GM23338 (cell line): Measurements from ENCODE around the gene CACNA1C. TPM values are rescaled to one million over a fixed set of nuclear protein-coding genes. Genes with fewer than 3 reads are reported as not detected.

Source experiments
- ATAC-seq: fragments of 200-7000 bp; cut with Tn5 transposase; 3 replicates; pipeline ENCODE4 v1.9.1; 2020
- DNase-seq: peaks from one replicate; pipeline ENCODE4 v3.0.0-alpha.2; 2015; ENCODE audit warnings: low spot score
- H2AFZ ChIP-seq: fragments of 200-600 bp; sonication (generic); 2 replicates; pipeline ENCODE4 v1.8.0; 2016; ENCODE audit warnings: antibody characterized with exemption, mild to moderate bottlenecking, moderate library complexity
- H3F3A ChIP-seq: fragments of 200-600 bp; sonication (generic); replicated peaks from 2 replicates; pipeline ENCODE4 v1.8.0; 2017; ENCODE audit warnings: antibody characterized with exemption, mixed run types, low read depth
- H3K27ac ChIP-seq: fragments of 200-600 bp; sonication (generic); 2 replicates; pipeline ENCODE4 v1.6.1; 2016; ENCODE audit warnings: low read depth
- H3K27me3 ChIP-seq: fragments of 200-600 bp; sonication (generic); 2 replicates; pipeline ENCODE4 v1.8.0; 2016; ENCODE audit warnings: mild to moderate bottlenecking, mixed run types, moderate library complexity; ENCODE audit not compliant: insufficient read depth
- H3K36me3 ChIP-seq: fragments of 200-600 bp; sonication (generic); 2 replicates; pipeline ENCODE4 v1.8.0; 2016; ENCODE audit warnings: mild to moderate bottlenecking; ENCODE audit not compliant: insufficient read depth
- H3K4me1 ChIP-seq: fragments of 200-600 bp; sonication (generic); 2 replicates; pipeline ENCODE4 v1.8.0; 2016; ENCODE audit warnings: mild to moderate bottlenecking, moderate library complexity; ENCODE audit not compliant: insufficient read depth
- H3K4me2 ChIP-seq: fragments of 200-600 bp; sonication (generic); 2 replicates; pipeline ENCODE4 v1.7.1; 2017; ENCODE audit warnings: mixed run types
- H3K4me3 ChIP-seq: fragments of 200-600 bp; sonication (generic); 2 replicates; pipeline ENCODE4 v1.6.1; 2016; ENCODE audit warnings: mixed run types
- H3K79me2 ChIP-seq: fragments of 200-600 bp; sonication (generic); replicated peaks from 2 replicates; pipeline ENCODE4 v1.8.0; 2017; ENCODE audit warnings: mild to moderate bottlenecking; ENCODE audit not compliant: insufficient read depth
- H3K9me2 ChIP-seq: fragments of 200-600 bp; sonication (generic); 2 replicates; pipeline ENCODE4 v1.8.0; 2017; ENCODE audit not compliant: insufficient read depth
- H4K20me1 ChIP-seq: fragments of 200-600 bp; sonication (generic); replicated peaks from 2 replicates; pipeline ENCODE4 v1.8.0; 2017; ENCODE audit warnings: mild to moderate bottlenecking; ENCODE audit not compliant: insufficient read depth
- H3K27ac Mint-ChIP-seq: 2 replicates; pipeline ENCODE4 v1.8.0; 2020; ENCODE audit warnings: inconsistent platforms, mild to moderate bottlenecking, moderate library complexity, mixed read lengths
- H3K27me3 Mint-ChIP-seq: 3 replicates; pipeline ENCODE4 v1.8.0; 2022; ENCODE audit warnings: low read depth, mild to moderate bottlenecking, moderate library complexity, mixed read lengths, inconsistent platforms; ENCODE audit not compliant: insufficient read depth, poor library complexity
- H3K36me3 Mint-ChIP-seq: 3 replicates; pipeline ENCODE4 v1.8.0; 2021; ENCODE audit warnings: low read depth, mild to moderate bottlenecking, inconsistent platforms, moderate library complexity, mixed read lengths
- H3K4me1 Mint-ChIP-seq: 3 replicates; pipeline ENCODE4 v1.8.0; 2020; ENCODE audit warnings: mild to moderate bottlenecking, inconsistent platforms, mixed read lengths
- H3K4me3 Mint-ChIP-seq: 3 replicates; pipeline ENCODE4 v1.8.0; 2021; ENCODE audit warnings: moderate library complexity, mild to moderate bottlenecking, inconsistent platforms, mixed read lengths
- H3K9me3 Mint-ChIP-seq: 3 replicates; pipeline ENCODE4 v1.8.0; 2020; ENCODE audit warnings: moderate library complexity, mild to moderate bottlenecking, inconsistent platforms, mixed read lengths
- CREB1 ChIP-seq: fragments of 250-450 bp; sonication (Bioruptor Pico); IDR thresholded peaks from 2 replicates; pipeline ENCODE4 v1.5.0; 2020; ENCODE audit warnings: low read depth, mild to moderate bottlenecking, moderate library complexity
- NANOG ChIP-seq: IDR thresholded peaks from 2 replicates; pipeline ENCODE4 v1.6.1; 2016; ENCODE audit warnings: antibody characterized with exemption, borderline replicate concordance
- POLR2AphosphoS5 ChIP-seq: IDR thresholded peaks from 2 replicates; pipeline ENCODE4 v1.6.1; 2016; ENCODE audit warnings: antibody characterized with exemption, low read depth
- STAT1 ChIP-seq: IDR thresholded peaks from one replicate; pipeline ENCODE4 v1.6.1; 2016; ENCODE audit warnings: antibody characterized with exemption; ENCODE audit not compliant: unreplicated experiment
- ZNF114 ChIP-seq: fragments of 250-450 bp; sonication (Bioruptor Pico); IDR thresholded peaks from 2 replicates; pipeline ENCODE4 v1.5.0; 2020; ENCODE audit warnings: mild to moderate bottlenecking, moderate library complexity
- ZNF331 ChIP-seq: fragments of 250-450 bp; sonication (Bioruptor Pico); IDR thresholded peaks from 2 replicates; pipeline ENCODE4 v1.5.0; 2020; ENCODE audit warnings: low read depth, mild to moderate bottlenecking, moderate library complexity
- polyA plus RNA-seq: library from polyadenylated mRNA; unstranded; fragments of >200 nt; fragmentation: Nextera tagmentation; extraction: Ambion mirVana; gene quantifications from 2 replicates; pipeline ENCODE4 v1.2.1, GENCODE V29; 2016
- total RNA-seq: library from RNA; depleted of rRNA; stranded (reverse); fragments of >200 nt; shearing (Covaris generic); gene quantifications from 2 replicates; pipeline ENCODE4 v1.2.3, GENCODE V29; 2014
- TF ChIP-seq, protein P1 (sequence below), 2 experiments: fragments of 200-600 bp in 1 of 2; sonication (generic) in 1 of 2; conservative IDR thresholded peaks; 2 replicates each; pipeline versions ENCODE4 v1.5.1 to v1.6.1; 2016 to 2017; ENCODE audit warnings: antibody characterized with exemption in 2 of 2, low read depth in 2 of 2, mild to moderate bottlenecking in 2 of 2, moderate library complexity in 1 of 2
- TF ChIP-seq, protein P2 (sequence below): IDR thresholded peaks from 2 replicates; pipeline ENCODE4 v1.6.1; 2016; ENCODE audit warnings: antibody characterized with exemption
- TF ChIP-seq, protein P3 (sequence below): IDR thresholded peaks from one replicate; pipeline ENCODE4 v1.6.1; 2018; ENCODE audit warnings: antibody characterized with exemption; ENCODE audit not compliant: unreplicated experiment
- TF ChIP-seq, protein P4 (sequence below): fragments of 250-450 bp; sonication (Bioruptor Pico); IDR thresholded peaks from 2 replicates; pipeline ENCODE4 v1.5.0; 2020; ENCODE audit warnings: mild to moderate bottlenecking, moderate library complexity

Gene CACNA1C
- total and polyA plus RNA-seq, 2 experiments from 2014 or later: 0.78 to 2.1 TPM

DNA sequence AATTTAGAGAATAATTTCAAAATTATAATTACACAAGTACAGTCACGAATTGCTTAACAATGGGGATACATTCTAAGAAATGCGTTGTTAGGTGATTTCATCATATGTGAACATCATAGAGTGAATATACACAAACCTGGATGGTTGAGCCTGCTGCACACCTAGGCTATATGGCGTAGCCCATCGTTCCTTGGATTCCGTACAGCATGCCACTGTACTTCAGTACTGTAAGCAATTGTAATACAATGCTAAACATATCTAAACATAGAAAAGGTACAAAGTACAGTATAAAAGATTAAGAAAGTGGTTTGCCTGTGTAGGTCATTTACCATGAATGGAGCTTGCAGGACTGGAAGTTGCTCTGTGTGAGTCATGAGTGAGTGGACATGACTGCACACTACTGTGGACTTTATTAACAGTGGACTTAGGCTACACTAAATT lies 286.2 kb downstream of the CACNA1C start (continued):
- TF ChIP-seq, protein P1, sequence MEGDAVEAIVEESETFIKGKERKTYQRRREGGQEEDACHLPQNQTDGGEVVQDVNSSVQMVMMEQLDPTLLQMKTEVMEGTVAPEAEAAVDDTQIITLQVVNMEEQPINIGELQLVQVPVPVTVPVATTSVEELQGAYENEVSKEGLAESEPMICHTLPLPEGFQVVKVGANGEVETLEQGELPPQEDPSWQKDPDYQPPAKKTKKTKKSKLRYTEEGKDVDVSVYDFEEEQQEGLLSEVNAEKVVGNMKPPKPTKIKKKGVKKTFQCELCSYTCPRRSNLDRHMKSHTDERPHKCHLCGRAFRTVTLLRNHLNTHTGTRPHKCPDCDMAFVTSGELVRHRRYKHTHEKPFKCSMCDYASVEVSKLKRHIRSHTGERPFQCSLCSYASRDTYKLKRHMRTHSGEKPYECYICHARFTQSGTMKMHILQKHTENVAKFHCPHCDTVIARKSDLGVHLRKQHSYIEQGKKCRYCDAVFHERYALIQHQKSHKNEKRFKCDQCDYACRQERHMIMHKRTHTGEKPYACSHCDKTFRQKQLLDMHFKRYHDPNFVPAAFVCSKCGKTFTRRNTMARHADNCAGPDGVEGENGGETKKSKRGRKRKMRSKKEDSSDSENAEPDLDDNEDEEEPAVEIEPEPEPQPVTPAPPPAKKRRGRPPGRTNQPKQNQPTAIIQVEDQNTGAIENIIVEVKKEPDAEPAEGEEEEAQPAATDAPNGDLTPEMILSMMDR (conservative IDR thresholded peaks at IDR 0.05; ENCODE audit: low read depth in 2 of 2): no peak
- TF ChIP-seq STAT1 (no peak), CREB1 (CRISPR knock-in tag) (no peak), ZNF114 (CRISPR knock-in tag) (no peak), NANOG (no peak), POLR2AphosphoS5 (no peak), ZNF331 (no peak)
- TF ChIP-seq, protein P2, sequence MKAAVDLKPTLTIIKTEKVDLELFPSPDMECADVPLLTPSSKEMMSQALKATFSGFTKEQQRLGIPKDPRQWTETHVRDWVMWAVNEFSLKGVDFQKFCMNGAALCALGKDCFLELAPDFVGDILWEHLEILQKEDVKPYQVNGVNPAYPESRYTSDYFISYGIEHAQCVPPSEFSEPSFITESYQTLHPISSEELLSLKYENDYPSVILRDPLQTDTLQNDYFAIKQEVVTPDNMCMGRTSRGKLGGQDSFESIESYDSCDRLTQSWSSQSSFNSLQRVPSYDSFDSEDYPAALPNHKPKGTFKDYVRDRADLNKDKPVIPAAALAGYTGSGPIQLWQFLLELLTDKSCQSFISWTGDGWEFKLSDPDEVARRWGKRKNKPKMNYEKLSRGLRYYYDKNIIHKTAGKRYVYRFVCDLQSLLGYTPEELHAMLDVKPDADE: no peak
- TF ChIP-seq, protein P3, sequence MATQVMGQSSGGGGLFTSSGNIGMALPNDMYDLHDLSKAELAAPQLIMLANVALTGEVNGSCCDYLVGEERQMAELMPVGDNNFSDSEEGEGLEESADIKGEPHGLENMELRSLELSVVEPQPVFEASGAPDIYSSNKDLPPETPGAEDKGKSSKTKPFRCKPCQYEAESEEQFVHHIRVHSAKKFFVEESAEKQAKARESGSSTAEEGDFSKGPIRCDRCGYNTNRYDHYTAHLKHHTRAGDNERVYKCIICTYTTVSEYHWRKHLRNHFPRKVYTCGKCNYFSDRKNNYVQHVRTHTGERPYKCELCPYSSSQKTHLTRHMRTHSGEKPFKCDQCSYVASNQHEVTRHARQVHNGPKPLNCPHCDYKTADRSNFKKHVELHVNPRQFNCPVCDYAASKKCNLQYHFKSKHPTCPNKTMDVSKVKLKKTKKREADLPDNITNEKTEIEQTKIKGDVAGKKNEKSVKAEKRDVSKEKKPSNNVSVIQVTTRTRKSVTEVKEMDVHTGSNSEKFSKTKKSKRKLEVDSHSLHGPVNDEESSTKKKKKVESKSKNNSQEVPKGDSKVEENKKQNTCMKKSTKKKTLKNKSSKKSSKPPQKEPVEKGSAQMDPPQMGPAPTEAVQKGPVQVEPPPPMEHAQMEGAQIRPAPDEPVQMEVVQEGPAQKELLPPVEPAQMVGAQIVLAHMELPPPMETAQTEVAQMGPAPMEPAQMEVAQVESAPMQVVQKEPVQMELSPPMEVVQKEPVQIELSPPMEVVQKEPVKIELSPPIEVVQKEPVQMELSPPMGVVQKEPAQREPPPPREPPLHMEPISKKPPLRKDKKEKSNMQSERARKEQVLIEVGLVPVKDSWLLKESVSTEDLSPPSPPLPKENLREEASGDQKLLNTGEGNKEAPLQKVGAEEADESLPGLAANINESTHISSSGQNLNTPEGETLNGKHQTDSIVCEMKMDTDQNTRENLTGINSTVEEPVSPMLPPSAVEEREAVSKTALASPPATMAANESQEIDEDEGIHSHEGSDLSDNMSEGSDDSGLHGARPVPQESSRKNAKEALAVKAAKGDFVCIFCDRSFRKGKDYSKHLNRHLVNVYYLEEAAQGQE: no peak

DNA sequence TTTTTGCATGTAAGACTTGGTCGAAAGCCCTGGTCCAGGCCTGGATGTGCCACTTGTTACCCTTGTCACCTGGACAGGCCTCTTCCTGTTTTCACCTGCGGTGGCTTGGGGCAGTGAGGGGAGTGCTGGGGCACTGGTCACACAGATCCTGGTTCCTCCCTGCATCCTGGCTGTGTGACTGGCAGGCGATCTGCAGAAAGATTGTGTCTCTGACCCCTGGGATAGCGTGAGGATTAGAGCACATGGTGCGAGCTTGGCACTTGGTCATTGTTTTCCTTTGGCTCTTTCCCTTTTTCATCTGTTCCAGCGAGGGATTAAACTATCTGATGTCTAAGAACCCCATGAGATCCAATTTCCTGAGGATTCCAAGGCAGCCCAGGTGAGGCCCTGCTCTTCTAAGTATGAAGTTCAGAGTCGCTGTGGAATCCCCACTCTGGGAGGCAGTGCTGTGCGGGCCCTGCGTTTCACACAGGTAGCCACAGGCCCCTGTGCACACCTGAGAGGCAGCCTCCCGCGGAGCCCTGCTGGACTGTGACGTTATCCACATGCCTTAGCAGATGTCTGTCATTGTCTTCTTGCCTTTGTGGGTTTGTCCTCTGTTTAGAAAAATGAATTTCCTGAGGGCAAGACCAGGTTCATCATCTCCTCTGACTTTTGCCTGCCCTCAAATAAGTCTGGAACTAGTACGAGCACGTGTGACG lies 288.4 kb downstream of the CACNA1C start:
- H3K27me3 ChIP-seq: no peaks in the 10 kb centered on the region
- H3F3A ChIP-seq: no peaks in the 10 kb centered on the region
- H3K36me3 Mint-ChIP-seq: no peaks in the 10 kb centered on the region
- no peak overlapping the region for H3K4me2 ChIP-seq
- no peak overlapping the region for H3K27ac ChIP-seq
- no peaks in the 10 kb centered on the region for H3K79me2 ChIP-seq
- no peaks in the 10 kb centered on the region for H3K36me3 ChIP-seq
- H3K4me1 ChIP-seq: peaks cover 19% of the 10 kb centered on the region
- no peaks in the 10 kb centered on the region for H3K9me2 ChIP-seq
- H3K27ac Mint-ChIP-seq: no peak overlapping the region
- no peak overlapping the region for H3K4me3 ChIP-seq
- H3K4me1 Mint-ChIP-seq: peaks cover 24% of the 10 kb centered on the region
- ATAC-seq (no peak), DNase-seq (no peak)
- H3K9me3 Mint-ChIP-seq: no peaks in the 10 kb centered on the region
- H2AFZ ChIP-seq: no peak overlapping the region
- no peaks in the 10 kb centered on the region for H4K20me1 ChIP-seq
- H3K27me3 Mint-ChIP-seq: peaks cover 6% of the 10 kb centered on the region
- H3K4me3 Mint-ChIP-seq: no peak overlapping the region
- TF ChIP-seq ZNF114 (CRISPR knock-in tag) (no peak), ZNF331 (no peak)
- TF ChIP-seq, protein P4, sequence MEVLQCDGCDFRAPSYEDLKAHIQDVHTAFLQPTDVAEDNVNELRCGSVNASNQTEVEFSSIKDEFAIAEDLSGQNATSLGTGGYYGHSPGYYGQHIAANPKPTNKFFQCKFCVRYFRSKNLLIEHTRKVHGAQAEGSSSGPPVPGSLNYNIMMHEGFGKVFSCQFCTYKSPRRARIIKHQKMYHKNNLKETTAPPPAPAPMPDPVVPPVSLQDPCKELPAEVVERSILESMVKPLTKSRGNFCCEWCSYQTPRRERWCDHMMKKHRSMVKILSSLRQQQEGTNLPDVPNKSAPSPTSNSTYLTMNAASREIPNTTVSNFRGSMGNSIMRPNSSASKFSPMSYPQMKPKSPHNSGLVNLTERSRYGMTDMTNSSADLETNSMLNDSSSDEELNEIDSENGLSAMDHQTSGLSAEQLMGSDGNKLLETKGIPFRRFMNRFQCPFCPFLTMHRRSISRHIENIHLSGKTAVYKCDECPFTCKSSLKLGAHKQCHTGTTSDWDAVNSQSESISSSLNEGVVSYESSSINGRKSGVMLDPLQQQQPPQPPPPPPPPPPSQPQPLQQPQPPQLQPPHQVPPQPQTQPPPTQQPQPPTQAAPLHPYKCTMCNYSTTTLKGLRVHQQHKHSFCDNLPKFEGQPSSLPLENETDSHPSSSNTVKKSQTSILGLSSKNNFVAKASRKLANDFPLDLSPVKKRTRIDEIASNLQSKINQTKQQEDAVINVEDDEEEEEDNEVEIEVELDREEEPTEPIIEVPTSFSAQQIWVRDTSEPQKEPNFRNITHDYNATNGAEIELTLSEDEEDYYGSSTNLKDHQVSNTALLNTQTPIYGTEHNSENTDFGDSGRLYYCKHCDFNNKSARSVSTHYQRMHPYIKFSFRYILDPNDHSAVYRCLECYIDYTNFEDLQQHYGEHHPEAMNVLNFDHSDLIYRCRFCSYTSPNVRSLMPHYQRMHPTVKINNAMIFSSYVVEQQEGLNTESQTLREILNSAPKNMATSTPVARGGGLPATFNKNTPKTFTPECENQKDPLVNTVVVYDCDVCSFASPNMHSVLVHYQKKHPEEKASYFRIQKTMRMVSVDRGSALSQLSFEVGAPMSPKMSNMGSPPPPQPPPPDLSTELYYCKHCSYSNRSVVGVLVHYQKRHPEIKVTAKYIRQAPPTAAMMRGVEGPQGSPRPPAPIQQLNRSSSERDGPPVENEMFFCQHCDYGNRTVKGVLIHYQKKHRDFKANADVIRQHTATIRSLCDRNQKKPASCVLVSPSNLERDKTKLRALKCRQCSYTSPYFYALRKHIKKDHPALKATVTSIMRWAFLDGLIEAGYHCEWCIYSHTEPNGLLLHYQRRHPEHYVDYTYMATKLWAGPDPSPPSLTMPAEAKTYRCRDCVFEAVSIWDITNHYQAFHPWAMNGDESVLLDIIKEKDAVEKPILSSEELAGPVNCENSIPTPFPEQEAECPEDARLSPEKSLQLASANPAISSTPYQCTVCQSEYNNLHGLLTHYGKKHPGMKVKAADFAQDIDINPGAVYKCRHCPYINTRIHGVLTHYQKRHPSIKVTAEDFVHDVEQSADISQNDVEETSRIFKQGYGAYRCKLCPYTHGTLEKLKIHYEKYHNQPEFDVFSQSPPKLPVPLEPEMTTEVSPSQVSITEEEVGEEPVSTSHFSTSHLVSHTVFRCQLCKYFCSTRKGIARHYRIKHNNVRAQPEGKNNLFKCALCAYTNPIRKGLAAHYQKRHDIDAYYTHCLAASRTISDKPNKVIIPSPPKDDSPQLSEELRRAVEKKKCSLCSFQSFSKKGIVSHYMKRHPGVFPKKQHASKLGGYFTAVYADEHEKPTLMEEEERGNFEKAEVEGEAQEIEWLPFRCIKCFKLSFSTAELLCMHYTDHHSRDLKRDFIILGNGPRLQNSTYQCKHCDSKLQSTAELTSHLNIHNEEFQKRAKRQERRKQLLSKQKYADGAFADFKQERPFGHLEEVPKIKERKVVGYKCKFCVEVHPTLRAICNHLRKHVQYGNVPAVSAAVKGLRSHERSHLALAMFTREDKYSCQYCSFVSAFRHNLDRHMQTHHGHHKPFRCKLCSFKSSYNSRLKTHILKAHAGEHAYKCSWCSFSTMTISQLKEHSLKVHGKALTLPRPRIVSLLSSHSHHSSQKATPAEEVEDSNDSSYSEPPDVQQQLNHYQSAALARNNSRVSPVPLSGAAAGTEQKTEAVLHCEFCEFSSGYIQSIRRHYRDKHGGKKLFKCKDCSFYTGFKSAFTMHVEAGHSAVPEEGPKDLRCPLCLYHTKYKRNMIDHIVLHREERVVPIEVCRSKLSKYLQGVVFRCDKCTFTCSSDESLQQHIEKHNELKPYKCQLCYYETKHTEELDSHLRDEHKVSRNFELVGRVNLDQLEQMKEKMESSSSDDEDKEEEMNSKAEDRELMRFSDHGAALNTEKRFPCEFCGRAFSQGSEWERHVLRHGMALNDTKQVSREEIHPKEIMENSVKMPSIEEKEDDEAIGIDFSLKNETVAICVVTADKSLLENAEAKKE: no peak
